NCI-H1105 (cell line): ENCODE results near the gene GVQW3.
"Not testable (repeated sequence)": the region's sequence is repeated elsewhere in the genome, so short reads cannot be mapped to it uniquely, and the experiment has no call there.

Experiments used
- DNase-seq: peaks from one replicate; lab custom pipeline; 2025; lab: John Stamatoyannopoulos, UW

GVQW3 gene

GRCh38 chr11:76388408-76388807, 7.3 kb downstream of the GVQW3 start:
- DNase-seq, result no peak

GRCh38 chr11:76391021-76391420, 9.9 kb downstream of the GVQW3 start:
- DNase-seq, result peak; percentile 41

- no peak for DNase-seq
These were observed 10.8 kb downstream of the GVQW3 start for GRCh38 chr11:76391811-76392475.

GRCh38 chr11:76392870-76393269, 11.7 kb downstream of the GVQW3 start:
- DNase-seq, result no peak

- DNase-seq, result no peak
These were observed 13.3 kb downstream of the GVQW3 start for GRCh38 chr11:76394411-76394810.

GRCh38 chr11:76395296-76395695, 14.2 kb downstream of the GVQW3 start:
- no peak for DNase-seq

- no peak for DNase-seq
These were observed 16.3 kb downstream of the GVQW3 start for GRCh38 chr11:76397383-76397782.

- no peak for DNase-seq
These were observed 19.8 kb downstream of the GVQW3 start for GRCh38 chr11:76400967-76401366.

- not testable (repeated sequence) for DNase-seq
These were observed 20.4 kb downstream of the GVQW3 start for GRCh38 chr11:76401484-76401883.

GRCh38 chr11:76406359-76406758, 25.2 kb downstream of the GVQW3 start:
- DNase-seq, result no peak

- DNase-seq, result no peak
These were observed 27.2 kb downstream of the GVQW3 start for GRCh38 chr11:76408171-76408965.

- no peak for DNase-seq
These were observed 29.8 kb downstream of the GVQW3 start for GRCh38 chr11:76410851-76411357.

GRCh38 chr11:76415073-76415472, 34.0 kb downstream of the GVQW3 start:
- no peak for DNase-seq

- no peak for DNase-seq
These were observed 38.8 kb downstream of the GVQW3 start for GRCh38 chr11:76419896-76420295.

- DNase-seq, result no peak
These were observed 43.3 kb downstream of the GVQW3 start for GRCh38 chr11:76424379-76424778.

GRCh38 chr11:76424891-76425290, 43.8 kb downstream of the GVQW3 start:
- no peak for DNase-seq

GRCh38 chr11:76426660-76427059, 45.5 kb downstream of the GVQW3 start:
- no peak for DNase-seq

GRCh38 chr11:76436020-76436419, 54.9 kb downstream of the GVQW3 start:
- no peak for DNase-seq

- no peak for DNase-seq
These were observed 62.3 kb downstream of the GVQW3 start for GRCh38 chr11:76443268-76443980.

- DNase-seq, result no peak
These were observed 62.9 kb downstream of the GVQW3 start for GRCh38 chr11:76444065-76444383.

- DNase-seq, result peak; percentile 99
These were observed 63.4 kb downstream of the GVQW3 start, which contains the start of gene EMSY for GRCh38 chr11:76444384-76445120. EMSY (plus strand) TSS chr11:76445018; CDS start chr11:76446939, 1,921 bp downstream.
